T-helper 17 cell (primary cell): Measurements from ENCODE around the gene NHERF2. TPM values are rescaled to one million over a fixed set of nuclear protein-coding genes. Genes with fewer than 3 reads are reported as not detected.
"Not testable (repeated sequence)": the region's sequence is repeated elsewhere in the genome, so short reads cannot be mapped to it uniquely, and the experiment has no call there.

Source experiments
- ATAC-seq: fragments of 150-1000 bp; cut with Tn5 transposase; 2 replicates; pipeline ENCODE4 v1.10.0; 2021; ENCODE audit warnings: mild to moderate bottlenecking, moderate library complexity
- DNase-seq, 3 donors: peaks; one replicate each; pipeline versions ENCODE4 v3.0.0 to v3.0.0-alpha.2; 2020 to 2021
- H3K9me3 ChIP-seq: one replicate; pipeline ENCODE4 v1.7.0; 2013; ENCODE audit warnings: low read length, mild to moderate bottlenecking; ENCODE audit not compliant: control insufficient read depth, poor library complexity, severe bottlenecking
- H3K27ac Mint-ChIP-seq: one replicate; pipeline ENCODE4 v1.8.0; 2022; ENCODE audit warnings: mild to moderate bottlenecking, moderate library complexity, mixed read lengths
- H3K27me3 Mint-ChIP-seq: one replicate; pipeline ENCODE4 v1.8.0; 2022; ENCODE audit warnings: mixed read lengths
- H3K36me3 Mint-ChIP-seq: one replicate; pipeline ENCODE4 v1.8.0; 2022; ENCODE audit warnings: low read depth, mixed read lengths
- H3K4me1 Mint-ChIP-seq: one replicate; pipeline ENCODE4 v1.8.0; 2022; ENCODE audit warnings: mild to moderate bottlenecking, mixed read lengths
- H3K4me3 Mint-ChIP-seq: one replicate; pipeline ENCODE4 v1.8.0; 2022; ENCODE audit warnings: mild to moderate bottlenecking, moderate library complexity, mixed read lengths
- total RNA-seq, 4 donors: library from RNA in 2 of 4; stranded (reverse) in 2 of 4; gene quantifications; one replicate each; pipeline ENCODE4 v1.2.3 and lab custom pipeline; 2022 to 2026

NHERF2 gene
- total RNA-seq, 2 donors from 2014 or later, result 2.2 to 3.9 TPM

- Mint-ChIP-seq H3K36me3 (no peaks in the 10 kb centered on the region), H3K4me3 (no peak overlapping the region)
These were observed 21.1 kb upstream of the NHERF2 start for GRCh38 chr16:2005646-2006045.

GRCh38 chr16:2006317-2006716 is 20.4 kb upstream of the NHERF2 start:
- Mint-ChIP-seq H3K27ac (peak overlapping the region; percentile 83), H3K4me1 (peaks cover 25% of the 10 kb centered on the region), H3K36me3 (no peaks in the 10 kb centered on the region), H3K27me3 (no peaks in the 10 kb centered on the region), H3K4me3 (peak overlapping the region; percentile 67)
- no peak for ATAC-seq
- no peak for DNase-seq
- H3K9me3 ChIP-seq, result no peaks in the 10 kb centered on the region

More at GRCh38 chr16:2005646-2006045, 21.1 kb upstream of the NHERF2 start:
- H3K9me3 ChIP-seq, result no peaks in the 10 kb centered on the region
- no peak for DNase-seq
- no peak for ATAC-seq
- Mint-ChIP-seq H3K27ac (no peak overlapping the region), H3K4me1 (peaks cover 25% of the 10 kb centered on the region), H3K27me3 (no peaks in the 10 kb centered on the region)

- H3K4me1 Mint-ChIP-seq, result peaks cover 25% of the 10 kb centered on the region
- peak overlapping the region; percentile 88 for H3K4me3 Mint-ChIP-seq
- H3K27me3 Mint-ChIP-seq, result no peaks in the 10 kb centered on the region
- no peaks in the 10 kb centered on the region for H3K36me3 Mint-ChIP-seq
- no peaks in the 10 kb centered on the region for H3K9me3 ChIP-seq
- H3K27ac Mint-ChIP-seq, result peak overlapping the region; percentile 83
- ATAC-seq (no peak), DNase-seq (no peak)
These were observed 19.4 kb upstream of the NHERF2 start for GRCh38 chr16:2007081-2007836.

GRCh38 chr16:2008009-2008526 is 18.6 kb upstream of the NHERF2 start:
- H3K27me3 Mint-ChIP-seq, result no peaks in the 10 kb centered on the region
- no peaks in the 10 kb centered on the region for H3K9me3 ChIP-seq
- peaks cover 25% of the 10 kb centered on the region for H3K4me1 Mint-ChIP-seq
- no peak for ATAC-seq
- H3K27ac Mint-ChIP-seq, result peak overlapping the region; percentile 83
- peak overlapping the region; percentile 88 for H3K4me3 Mint-ChIP-seq
- no peak for DNase-seq
- H3K36me3 Mint-ChIP-seq, result no peaks in the 10 kb centered on the region

- Mint-ChIP-seq H3K4me3 (peak overlapping the region; percentile 88), H3K4me1 (peaks cover 25% of the 10 kb centered on the region), H3K36me3 (no peaks in the 10 kb centered on the region), H3K27ac (peak overlapping the region; percentile 83), H3K27me3 (no peaks in the 10 kb centered on the region)
- no peak for DNase-seq
- H3K9me3 ChIP-seq, result no peaks in the 10 kb centered on the region
- no peak for ATAC-seq
These were observed 18.0 kb upstream of the NHERF2 start for GRCh38 chr16:2008631-2009163.

GRCh38 chr16:2009164-2009711 is 17.5 kb upstream of the NHERF2 start:
- Mint-ChIP-seq H3K27ac (peak overlapping the region; percentile 83), H3K27me3 (no peaks in the 10 kb centered on the region), H3K4me1 (peaks cover 25% of the 10 kb centered on the region), H3K36me3 (no peaks in the 10 kb centered on the region), H3K4me3 (peak overlapping the region; percentile 88)
- ATAC-seq (peak; percentile 54), DNase-seq (no peak)
- H3K9me3 ChIP-seq, result no peaks in the 10 kb centered on the region

GRCh38 chr16:2009791-2010510 is 16.8 kb upstream of the NHERF2 start, which contains the start of gene ZNF598:
TSS of gene ZNF598 (minus strand) at chr16:2009821.
- H3K27me3 Mint-ChIP-seq, result no peaks in the 10 kb centered on the region
- H3K36me3 Mint-ChIP-seq, result no peaks in the 10 kb centered on the region
- ATAC-seq (peak; percentile 96), DNase-seq (peak; percentile 72 to 79 (median 72))
- H3K9me3 ChIP-seq, result no peaks in the 10 kb centered on the region
- peak within 1 kb of the TSS; percentile 88 for H3K4me3 Mint-ChIP-seq
- peak within 1 kb of the TSS; percentile 91 for H3K27ac Mint-ChIP-seq
- peaks cover 23% of the 10 kb centered on the region for H3K4me1 Mint-ChIP-seq

- not testable (repeated sequence) for ATAC-seq, H3K9me3 ChIP-seq, DNase-seq, H3K27ac Mint-ChIP-seq, H3K4me3 Mint-ChIP-seq, H3K36me3 Mint-ChIP-seq, H3K27me3 Mint-ChIP-seq
- H3K4me1 Mint-ChIP-seq, result peaks cover 19% of the 10 kb centered on the region
These were observed 15.0 kb upstream of the NHERF2 start for GRCh38 chr16:2011726-2012125.

GRCh38 chr16:2013527-2013926 is 13.2 kb upstream of the NHERF2 start:
- no peak overlapping the region for H3K27ac Mint-ChIP-seq

GRCh38 chr16:2015117-2015946 is 11.4 kb upstream of the NHERF2 start:
- H3K27me3 Mint-ChIP-seq, result peaks cover 6% of the 10 kb centered on the region
- H3K36me3 Mint-ChIP-seq, result peaks cover 2% of the 10 kb centered on the region
- H3K27ac Mint-ChIP-seq, result no peak overlapping the region
- H3K4me3 Mint-ChIP-seq, result no peak overlapping the region
- ATAC-seq, result no peak
- H3K9me3 ChIP-seq, result no peaks in the 10 kb centered on the region
- DNase-seq, result no peak
- H3K4me1 Mint-ChIP-seq, result no peaks in the 10 kb centered on the region

More at GRCh38 chr16:2013527-2013926, 13.2 kb upstream of the NHERF2 start:
- Mint-ChIP-seq H3K36me3 (no peaks in the 10 kb centered on the region), H3K4me1 (peaks cover 7% of the 10 kb centered on the region), H3K27me3 (peaks cover under 1% of the 10 kb centered on the region), H3K4me3 (no peak overlapping the region)
- DNase-seq (no peak), ATAC-seq (no peak)
- no peaks in the 10 kb centered on the region for H3K9me3 ChIP-seq

GRCh38 chr16:2015947-2016208 is 10.8 kb upstream of the NHERF2 start:
- Mint-ChIP-seq H3K4me3 (no peak overlapping the region), H3K36me3 (peaks cover 2% of the 10 kb centered on the region), H3K27me3 (peaks cover 11% of the 10 kb centered on the region), H3K4me1 (no peaks in the 10 kb centered on the region), H3K27ac (no peak overlapping the region)
- no peaks in the 10 kb centered on the region for H3K9me3 ChIP-seq
- DNase-seq, result no peak
- no peak for ATAC-seq

GRCh38 chr16:2016407-2016922 is 10.2 kb upstream of the NHERF2 start:
- Mint-ChIP-seq H3K36me3 (peaks cover 2% of the 10 kb centered on the region), H3K4me1 (no peaks in the 10 kb centered on the region), H3K27me3 (peaks cover 12% of the 10 kb centered on the region), H3K27ac (no peak overlapping the region), H3K4me3 (no peak overlapping the region)
- DNase-seq (no peak), ATAC-seq (no peak)
- no peaks in the 10 kb centered on the region for H3K9me3 ChIP-seq
